GM21825 (cell line): ENCODE data around the gene TCL1A.
A peak's percentile ranks its signal among the peaks of the same experiment; 100 is the strongest.
"Not testable (repeated sequence)": the region's sequence is repeated elsewhere in the genome, so short reads cannot be mapped to it uniquely, and the experiment has no call there.

ENCODE experiments used
- ATAC-seq: cut with Tn5 transposase; IDR thresholded peaks from one replicate; pipeline ENCODE4 v1.9.1; 2021; ENCODE audit warnings: mild to moderate bottlenecking, moderate library complexity; ENCODE audit not compliant: unreplicated experiment

TCL1A gene

GRCh38 chr14:95679148-95679815, 34.6 kb downstream of the TCL1A start:
- ATAC-seq = no peak

GRCh38 chr14:95677179-95677835, 36.6 kb downstream of the TCL1A start:
- ATAC-seq = no peak

GRCh38 chr14:95675486-95675885, 38.4 kb downstream of the TCL1A start:
- ATAC-seq = no peak

- ATAC-seq = no peak
Measured at GRCh38 chr14:95674613-95675012, 39.3 kb downstream of the TCL1A start.

DNA sequence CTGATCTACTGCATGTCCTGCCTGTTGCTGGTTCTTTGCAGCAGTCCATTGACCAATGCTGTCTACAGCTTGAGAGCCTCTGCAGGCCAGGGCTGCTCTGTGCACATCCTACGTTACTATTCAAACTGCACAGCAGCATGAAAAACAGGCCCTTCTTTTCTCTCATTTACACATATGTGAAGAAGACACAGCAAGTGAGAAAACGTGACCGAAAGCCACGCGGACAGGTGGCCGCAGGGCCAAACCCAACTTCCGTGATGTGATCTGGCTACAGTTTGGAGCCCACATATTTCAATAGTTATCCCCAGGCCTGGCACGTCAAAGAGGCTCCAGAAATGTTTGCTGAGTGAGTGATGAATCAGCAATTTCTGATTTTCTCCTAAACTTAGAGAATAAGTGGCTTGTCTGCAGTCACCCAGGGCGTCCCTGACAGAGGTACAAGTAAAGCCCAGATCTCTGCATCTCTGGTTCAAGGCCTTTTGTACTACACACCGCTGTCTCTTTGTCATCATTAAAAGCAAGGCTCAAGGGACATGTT, 45.6 kb downstream of the TCL1A start:
- no peak for ATAC-seq

GRCh38 chr14:95667249-95667693, 46.7 kb downstream of the TCL1A start:
- no peak for ATAC-seq

DNA sequence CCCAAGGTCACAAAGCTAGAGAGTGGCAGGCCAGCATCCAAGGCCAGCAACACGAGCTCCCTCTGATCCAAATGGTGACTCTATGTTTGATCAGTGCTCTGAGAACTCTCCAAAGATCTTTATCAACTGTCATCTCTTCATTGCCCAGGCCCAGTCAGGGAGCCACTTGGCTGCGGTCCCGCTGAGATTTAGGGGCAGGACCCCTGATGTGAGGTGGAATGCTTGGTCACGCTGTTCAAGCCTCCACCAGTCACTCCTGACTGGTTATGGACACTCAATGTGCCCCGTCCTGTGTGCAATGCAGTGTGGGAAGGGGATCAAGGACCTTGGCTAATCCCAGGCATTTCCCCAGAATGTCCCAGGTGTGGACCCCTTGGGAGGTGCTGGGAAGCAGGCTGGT, 47.5 kb downstream of the TCL1A start:
- ATAC-seq = no peak

GRCh38 chr14:95665530-95665929, 48.4 kb downstream of the TCL1A start:
- not testable (repeated sequence) for ATAC-seq

GRCh38 chr14:95664546-95664945, 49.4 kb downstream of the TCL1A start:
- peak; percentile 20 for ATAC-seq

DNA sequence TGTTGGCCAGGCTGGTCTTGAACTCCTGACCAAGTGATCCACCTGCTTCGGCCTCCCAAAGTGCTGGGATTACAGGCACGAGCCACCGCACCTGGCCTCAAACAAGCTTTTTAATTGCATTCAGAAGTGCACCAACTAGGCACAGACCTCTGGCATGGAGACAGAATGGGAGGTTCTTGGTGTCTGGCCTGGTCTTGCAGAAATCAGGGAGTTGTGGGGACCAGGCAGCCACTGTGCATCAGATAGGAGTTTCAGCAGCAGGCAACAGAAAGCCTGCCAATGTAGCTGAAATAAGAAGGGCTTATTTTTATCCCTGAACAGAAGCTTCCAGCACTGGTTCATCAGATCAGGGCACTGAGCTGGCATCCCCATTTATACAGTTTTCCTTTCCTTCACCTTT, 49.9 kb downstream of the TCL1A start:
- no peak for ATAC-seq

DNA sequence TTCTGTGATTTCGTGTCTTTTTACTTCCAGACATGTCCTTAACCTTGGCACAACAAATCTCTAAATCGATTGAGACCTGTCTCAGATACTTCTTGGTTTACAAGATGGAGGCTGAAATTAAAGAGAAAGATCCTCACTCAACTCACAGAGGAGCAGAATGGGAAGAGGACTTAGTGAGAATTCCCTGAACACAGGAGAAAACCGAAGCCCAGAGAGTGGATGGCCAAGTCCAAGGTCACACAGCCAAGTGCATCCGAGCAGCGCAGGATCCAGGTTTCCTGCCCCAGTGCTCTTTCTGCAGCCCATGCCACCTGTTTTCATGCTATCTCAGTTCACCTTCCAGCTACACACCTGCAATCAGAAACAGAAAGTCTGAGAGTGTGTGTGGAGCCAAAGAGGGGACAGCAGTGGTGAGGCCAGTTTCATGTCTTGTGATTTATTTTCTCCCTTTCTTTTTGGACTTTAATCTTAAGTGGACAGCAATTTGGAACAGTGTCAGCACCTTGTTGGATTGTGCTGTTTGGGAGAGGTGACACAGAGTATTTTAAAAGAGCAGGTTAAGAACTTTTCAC, 50.6 kb downstream of the TCL1A start:
- ATAC-seq = no peak

DNA sequence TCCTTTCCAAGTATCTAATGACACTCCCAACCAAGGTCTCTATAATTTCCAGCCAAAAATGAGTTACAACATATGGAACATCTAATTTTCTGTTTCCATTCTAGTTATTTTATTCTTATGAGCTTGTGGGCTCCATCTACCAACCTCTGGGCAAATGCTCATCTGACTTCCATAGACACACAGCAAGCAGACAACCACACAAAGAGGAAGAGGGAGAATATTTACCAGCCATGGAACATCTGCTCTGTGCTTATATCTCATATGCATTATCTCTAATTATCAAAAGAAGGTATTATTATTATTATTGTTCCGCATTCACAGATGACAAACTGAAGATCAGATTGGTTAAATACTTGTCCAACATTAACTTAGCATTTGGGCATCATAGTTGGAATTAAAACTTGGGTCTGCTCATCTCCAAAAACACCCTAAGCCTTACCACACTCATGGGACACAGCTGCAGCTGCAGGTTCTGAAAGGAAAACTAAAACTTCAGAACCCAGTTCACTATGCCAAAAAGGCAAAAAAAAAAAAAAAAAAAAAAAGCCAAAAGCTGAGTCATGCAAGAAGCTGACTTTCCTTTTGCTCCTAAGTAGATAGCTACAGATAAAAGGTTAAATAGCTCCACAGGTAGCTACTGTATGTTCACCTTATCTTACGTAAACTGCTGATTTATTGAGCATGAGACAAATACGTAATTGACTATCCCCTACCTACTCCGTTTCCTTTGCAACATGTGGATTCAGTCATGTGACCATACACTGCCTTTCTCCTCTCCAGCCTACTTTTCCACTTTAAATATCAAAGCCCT, 51.3 kb downstream of the TCL1A start:
- ATAC-seq = peak; percentile 31

- ATAC-seq = no peak
Measured at GRCh38 chr14:95660651-95661515, 53.0 kb downstream of the TCL1A start.

DNA sequence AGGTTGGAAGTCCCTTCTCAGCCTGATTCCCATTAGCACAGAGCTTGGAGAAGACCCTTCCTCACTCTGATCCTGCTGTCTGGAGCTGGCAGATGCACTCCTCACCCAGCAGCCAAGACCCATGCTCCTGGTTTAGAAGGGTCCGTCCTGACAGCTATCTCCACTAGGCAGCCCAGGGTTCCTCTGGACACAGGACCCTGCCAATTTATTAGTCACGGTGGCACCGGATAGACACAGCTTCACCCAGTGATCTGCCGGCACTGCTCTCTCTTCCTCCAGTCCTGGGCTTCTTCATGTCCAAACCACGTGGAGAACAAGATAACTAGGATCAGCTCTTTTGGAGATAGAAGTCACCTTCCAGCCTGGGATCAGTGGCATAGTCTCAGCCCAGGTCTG, 53.9 kb downstream of the TCL1A start:
- ATAC-seq = no peak
